ENCODE data around the gene KCNJ12.
"Not testable (repeated sequence)": the region's sequence is repeated elsewhere in the genome, so short reads cannot be mapped to it uniquely, and the experiment has no call there.

KCNJ12 gene

DNA sequence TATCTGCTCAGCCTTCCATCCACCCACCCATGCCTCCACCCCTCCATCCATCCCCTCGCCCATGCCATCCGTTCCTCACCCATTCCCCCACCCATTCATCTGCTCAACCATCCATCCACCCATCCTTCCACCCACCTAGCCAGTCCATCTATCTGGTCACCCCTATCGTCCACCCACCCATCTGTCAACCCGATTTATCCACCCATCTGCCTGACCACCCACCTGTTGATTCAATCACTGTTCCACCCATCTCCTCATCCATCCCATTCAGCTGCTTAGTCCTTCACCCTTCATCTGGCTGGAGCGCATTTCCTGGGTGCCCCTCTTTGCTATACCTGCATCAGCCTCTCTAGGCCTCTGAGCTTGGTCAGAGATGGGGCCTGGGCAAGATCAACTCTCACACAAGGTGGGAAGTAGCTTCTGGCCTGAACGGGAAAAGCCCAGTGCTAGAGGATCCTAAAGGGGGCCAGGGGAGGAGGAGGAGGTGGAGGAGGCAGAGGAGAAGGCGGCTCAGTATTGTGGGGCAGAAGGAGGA lies 32.7 kb downstream of the KCNJ12 start:
- DNase-seq = not testable (repeated sequence)

DNA sequence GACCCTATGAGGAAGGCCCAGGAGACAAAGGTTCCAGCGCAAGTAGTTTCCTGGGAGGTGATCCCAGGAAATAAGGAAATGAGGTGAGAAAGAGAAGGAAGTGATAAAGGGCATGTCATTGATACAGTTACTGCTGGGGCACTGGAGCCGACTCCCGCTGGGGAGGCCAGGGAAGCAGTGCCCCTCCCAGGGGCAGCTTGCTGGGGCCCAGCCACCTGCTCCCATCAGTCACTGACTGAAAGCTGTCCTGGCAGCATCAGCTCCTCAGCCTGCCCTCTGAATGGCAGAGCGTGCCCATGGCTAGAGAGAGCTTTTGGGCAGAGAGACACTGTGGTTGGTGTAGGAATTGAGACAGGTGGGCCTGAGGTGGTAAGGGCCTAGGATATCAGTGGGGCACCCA lies 33.2 kb downstream of the KCNJ12 start:
- DNase-seq = not testable (repeated sequence)

- DNase-seq = not testable (repeated sequence)
Measured at GRCh38 chr17:21409971-21410370, 33.8 kb downstream of the KCNJ12 start.

- DNase-seq = not testable (repeated sequence)
Measured at GRCh38 chr17:21410371-21410770, 34.2 kb downstream of the KCNJ12 start.

- DNase-seq = not testable (repeated sequence)
Measured at GRCh38 chr17:21410906-21411678, 34.9 kb downstream of the KCNJ12 start.

- DNase-seq = not testable (repeated sequence)
Measured at GRCh38 chr17:21411679-21412205, 35.6 kb downstream of the KCNJ12 start.

GRCh38 chr17:21412207-21412681 lies 36.1 kb downstream of the KCNJ12 start:
- DNase-seq = not testable (repeated sequence)

- not testable (repeated sequence) for DNase-seq
Measured at GRCh38 chr17:21413570-21414279, 37.6 kb downstream of the KCNJ12 start.

DNA sequence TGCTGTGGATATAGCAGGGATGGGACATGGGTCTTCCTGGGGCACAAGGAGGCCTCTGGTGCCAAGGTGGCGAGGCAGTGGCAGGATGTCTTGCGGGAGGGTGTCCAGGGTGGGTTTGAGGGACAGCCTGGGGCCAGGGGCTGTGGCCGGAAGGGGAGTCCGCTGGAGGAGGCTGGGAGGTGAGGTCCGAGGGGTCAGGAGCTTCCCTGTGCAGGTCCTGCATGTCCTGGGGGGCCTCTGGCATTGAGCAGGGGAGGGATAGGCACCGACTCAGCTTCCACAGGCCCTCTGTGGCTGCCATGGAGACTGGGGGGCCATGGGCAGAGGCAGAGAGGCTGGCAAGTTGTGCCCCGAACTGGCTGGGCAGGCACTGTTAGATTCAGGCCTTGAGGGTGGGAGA lies 38.5 kb downstream of the KCNJ12 start:
- DNase-seq = not testable (repeated sequence)

GRCh38 chr17:21415166-21415990 lies 39.2 kb downstream of the KCNJ12 start:
- not testable (repeated sequence) for DNase-seq

- DNase-seq = not testable (repeated sequence)
Measured at GRCh38 chr17:21416471-21416981, 40.4 kb downstream of the KCNJ12 start.

DNA sequence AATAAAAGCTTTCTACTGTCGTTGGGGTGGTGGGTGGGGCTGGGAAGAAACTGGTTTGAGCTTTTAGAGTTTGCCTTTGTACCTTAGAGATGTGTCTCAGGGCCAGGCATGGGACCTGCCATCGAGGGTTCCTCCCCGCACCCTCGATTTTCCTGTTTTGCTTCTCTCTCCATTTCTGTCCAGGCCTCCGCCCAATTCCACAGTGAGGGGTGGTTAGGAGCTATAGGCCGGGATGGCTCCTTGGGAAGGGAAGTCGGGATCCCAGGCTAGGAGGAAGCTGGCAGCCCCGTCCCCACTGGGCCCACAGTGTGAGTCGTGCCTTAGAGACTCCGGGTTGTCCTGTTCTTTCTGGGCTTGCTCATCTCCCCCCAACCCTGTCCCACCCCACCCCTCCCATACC lies 41.2 kb downstream of the KCNJ12 start:
- DNase-seq = not testable (repeated sequence)

DNA sequence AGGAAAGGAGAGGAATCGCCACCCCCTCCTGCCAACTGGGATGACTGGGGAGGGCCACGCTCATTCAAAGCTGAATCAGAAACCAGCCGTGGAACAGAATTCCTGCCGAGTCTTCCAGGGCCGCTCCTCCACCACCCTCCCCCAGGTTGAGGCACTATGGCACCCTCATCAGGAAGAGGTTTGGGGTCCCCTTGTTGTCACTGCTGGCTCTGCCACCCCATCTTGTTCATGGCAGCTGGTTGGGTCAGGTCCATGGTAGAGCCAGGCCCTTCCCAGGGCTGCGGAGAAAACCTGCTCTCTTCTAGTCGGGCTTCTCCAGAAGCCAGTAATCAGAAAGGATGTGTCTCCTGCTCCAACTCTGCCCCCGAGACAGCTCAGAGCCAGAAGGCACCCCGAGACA lies 41.8 kb downstream of the KCNJ12 start:
- no peak for DNase-seq

DNA sequence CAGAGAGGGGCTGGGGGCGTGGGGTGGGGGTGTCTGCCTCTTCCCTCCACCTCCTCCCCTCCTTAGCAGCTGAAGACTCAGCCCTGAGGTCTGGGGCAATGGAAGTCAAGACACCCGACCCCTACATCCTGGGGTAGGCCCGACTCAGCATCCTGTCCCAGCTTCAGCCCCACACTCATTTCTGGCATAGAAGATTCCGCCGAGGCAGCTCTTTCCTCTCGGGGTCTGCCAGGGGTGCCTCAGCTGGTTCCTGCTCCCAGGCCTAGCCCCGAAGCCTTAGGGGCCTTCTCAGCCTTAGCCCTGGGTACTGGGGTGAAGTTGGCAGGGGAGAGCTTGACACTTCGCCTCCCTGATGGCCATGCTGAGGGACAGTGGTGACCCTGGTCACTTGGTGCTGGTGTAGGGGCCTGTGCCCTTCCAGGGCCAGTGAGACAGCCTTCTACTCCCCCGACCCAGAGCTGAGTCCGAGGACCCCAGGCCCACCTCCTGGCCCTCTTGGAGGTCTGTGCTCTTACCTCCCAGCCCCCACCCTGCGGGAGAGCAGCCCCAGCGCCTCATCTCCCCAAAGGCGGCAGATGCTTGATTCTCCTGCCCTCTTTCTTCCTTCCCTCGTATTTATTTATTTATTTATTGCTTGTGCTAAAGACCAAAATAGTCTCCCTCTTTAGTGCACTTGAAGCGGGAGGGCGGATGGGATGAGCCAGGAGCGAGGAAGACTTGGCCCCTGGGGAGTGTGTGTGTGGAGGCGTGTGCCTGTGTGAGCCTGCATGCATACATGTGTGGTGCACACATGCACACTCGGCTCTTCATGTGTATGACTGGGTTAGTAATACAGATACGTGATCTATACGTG lies 42.5 kb downstream of the KCNJ12 start:
- no peak for DNase-seq

GRCh38 chr17:21419299-21420239 lies 43.4 kb downstream of the KCNJ12 start:
- DNase-seq = no peak

GRCh38 chr17:21420503-21421090 lies 44.4 kb downstream of the KCNJ12 start:
- not testable (repeated sequence) for DNase-seq

DNA sequence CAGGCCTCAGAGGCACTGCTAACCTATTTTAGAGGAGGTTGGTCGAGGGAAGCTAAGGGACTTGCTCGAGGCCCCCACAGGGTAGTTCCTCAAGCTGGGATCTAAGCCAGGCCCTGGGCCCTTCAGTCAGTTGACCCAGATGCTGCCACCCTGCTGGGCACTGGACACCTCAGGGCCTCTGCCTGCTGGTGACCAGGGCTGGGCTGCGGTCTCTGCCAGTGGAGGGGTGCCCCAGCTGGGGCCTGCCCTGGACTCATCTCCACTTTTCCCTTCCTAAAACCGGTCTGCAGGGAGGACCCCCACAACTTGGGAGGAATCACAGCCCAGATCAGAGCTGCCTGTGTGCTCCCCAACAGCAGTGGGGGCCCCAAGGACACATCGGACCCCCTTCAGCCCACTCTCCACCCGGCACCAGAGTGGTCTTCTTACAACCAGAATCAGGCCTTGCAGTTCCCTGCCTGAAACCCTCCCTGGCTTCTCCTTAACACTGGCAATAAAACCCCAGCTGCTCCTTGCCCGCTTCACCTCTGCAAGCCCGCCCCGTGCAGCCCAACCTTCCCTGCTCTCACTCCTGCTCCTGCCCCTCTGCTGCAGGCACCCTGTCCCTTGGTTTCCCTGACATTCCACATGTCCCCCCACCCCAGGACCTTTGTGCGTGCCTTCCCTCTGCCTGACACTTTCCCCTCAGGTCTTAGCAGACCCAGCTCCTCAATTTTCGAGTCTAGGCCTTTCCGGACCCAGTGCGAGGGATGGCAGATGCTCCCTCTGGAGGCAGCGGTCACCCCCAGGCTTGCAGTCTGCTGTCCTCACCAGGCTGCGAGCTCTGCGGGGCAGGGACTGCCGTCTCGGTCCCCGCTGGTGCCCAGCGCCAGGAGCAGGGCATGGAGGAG lies 45.5 kb downstream of the KCNJ12 start:
- DNase-seq = not testable (repeated sequence)
